SK-N-DZ (cell line): ENCODE measurements around the gene HSPG2.
"Not testable (repeated sequence)": the region's sequence is repeated elsewhere in the genome, so short reads cannot be mapped to it uniquely, and the experiment has no call there.

Experiments used
- DNase-seq: peaks from one replicate; pipeline ENCODE4 v3.0.0-alpha.2; 2015; ENCODE audit warnings: low spot score

HSPG2 gene

DNA sequence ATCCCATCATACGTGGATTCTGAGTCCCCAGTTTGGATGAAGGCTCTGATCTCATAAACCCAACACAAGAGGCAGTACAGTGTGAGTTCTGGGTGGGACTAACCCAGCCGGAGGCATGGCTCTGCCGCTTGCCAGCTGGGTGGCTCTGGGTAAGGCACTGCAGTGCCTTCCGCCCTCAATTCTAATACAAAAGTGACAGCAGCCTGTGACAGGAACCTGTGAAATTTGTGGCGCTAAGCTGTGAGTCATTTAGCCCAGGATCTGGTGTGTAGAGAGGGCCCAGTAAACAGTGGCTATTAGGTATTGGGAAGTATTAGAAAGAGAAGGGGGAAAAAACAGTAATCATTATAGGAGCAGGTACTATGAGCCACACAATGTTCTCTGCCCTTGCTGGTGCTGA, 23.3 kb downstream of the HSPG2 start:
- no peak for DNase-seq

DNA sequence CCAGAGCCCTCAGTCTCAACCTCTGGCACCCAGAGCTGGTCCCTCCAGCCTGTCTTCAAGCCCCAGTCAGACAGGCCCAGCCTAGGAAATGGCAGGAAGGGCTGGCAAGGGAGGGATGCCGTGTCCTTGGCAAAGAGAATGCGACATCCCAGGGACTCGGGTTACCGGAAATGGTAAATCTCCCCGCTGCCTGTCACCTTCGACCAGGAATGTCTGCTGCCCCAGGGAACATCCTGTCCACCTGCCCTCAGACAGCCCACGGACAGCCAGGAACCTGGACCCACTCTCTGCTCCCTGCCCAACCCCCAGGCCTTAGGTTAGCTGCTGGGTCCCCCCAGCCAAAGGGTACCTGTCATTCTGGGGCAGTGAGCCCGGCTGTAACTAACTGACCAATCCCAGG, 23.9 kb downstream of the HSPG2 start:
- DNase-seq: no peak

DNA sequence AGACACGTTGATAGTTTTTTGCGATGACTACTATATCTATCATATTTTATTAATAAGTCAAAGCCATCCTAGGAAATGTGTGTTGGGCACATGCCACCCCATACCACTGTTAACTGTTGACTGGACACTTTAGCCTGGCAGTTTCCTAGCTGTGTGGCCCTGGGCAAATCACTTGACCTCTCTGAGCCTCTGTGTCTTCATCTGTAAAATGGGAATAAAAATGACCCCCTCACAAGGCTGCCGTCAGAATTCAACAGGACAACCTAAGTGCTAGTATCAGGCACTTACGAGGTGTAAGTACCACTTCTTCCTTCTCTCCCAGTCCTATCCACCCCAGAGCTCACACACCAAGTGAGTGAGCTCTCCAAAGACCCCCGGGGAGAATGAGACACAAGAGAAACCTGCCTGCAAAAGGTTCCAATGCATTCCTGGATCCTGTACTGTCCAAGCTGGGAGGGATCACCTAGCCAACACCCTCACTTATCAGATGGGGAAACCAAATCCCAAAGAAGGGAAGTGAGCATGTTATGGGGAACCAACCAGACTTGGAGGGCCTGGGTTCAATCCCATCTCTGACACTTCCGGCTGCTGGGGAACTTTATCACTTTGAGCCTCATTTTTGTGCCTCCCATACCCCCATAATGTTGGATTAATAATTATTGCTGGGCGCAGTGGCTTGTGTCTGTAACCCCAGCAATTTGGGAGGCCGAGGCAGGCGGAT, 24.9 kb downstream of the HSPG2 start:
- DNase-seq: no peak

DNA sequence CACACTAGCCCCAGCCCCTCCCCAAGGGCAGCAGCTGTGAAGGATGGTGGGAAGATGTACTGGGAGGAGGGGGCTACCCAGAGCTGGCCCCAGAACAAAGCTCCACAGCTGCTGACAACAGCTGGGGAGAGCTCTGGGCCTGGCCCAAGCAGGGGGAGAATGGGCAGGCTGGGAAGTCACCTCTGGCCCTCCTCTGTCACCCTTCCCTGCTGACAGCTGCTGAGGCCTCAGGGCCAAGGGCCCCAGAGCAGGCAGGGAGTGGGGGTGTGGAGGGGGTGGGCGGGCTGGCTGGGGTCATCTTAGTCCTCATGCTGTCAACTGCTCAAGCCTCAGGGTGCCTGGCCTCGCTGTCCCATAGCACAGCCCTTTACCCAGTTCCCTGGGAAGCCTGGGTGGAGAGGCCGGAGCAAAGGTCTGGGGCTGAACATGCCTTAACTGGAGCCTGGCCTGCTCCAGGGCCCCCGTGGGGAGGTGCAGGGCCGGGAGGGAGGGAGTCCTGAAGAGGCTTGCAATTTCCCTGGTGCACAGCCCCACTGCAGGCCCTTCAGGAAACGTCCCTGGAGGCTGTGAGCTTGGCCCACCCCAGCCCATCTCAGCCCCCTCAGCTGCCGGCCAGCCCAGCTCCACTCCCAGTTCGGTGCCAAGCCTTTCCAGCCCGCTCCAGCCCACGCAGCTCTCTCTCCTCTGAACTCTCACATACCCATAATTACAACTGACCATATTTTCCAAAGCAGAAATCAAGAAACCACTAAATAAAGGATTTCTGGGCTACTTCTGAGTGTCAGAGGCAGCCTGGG, 25.7 kb downstream of the HSPG2 start:
- DNase-seq: no peak

DNA sequence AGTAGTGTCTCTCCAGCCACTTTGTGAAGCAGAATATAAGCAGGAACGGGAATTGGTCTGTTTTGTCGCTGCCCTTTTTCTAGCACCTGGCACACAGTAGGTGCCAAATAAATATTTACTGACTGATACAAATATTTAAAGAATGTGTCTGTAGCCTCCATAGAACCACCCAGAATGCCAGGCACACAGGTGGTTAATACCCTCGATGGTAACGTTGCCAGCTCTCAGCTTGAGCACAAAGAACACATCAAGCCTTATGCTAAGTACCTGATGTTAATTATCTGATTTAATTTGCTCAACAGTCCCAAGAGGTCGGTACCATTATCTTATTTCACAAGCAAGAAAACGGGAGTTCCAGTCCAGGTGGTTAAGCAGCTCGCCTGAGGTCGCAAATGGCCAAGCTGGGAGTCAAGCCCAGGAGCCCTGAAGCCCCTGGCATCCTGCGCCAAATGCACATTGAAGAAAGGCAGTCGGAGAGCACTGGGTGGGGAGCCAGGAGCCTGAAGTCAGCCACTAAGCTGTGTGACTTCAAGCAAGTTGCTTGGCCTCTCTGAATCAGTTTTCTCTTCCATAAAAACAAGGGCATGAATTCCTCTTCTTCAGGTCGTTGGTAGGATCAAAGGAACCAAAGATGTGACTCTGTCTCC, 26.4 kb downstream of the HSPG2 start:
- DNase-seq: no peak

DNA sequence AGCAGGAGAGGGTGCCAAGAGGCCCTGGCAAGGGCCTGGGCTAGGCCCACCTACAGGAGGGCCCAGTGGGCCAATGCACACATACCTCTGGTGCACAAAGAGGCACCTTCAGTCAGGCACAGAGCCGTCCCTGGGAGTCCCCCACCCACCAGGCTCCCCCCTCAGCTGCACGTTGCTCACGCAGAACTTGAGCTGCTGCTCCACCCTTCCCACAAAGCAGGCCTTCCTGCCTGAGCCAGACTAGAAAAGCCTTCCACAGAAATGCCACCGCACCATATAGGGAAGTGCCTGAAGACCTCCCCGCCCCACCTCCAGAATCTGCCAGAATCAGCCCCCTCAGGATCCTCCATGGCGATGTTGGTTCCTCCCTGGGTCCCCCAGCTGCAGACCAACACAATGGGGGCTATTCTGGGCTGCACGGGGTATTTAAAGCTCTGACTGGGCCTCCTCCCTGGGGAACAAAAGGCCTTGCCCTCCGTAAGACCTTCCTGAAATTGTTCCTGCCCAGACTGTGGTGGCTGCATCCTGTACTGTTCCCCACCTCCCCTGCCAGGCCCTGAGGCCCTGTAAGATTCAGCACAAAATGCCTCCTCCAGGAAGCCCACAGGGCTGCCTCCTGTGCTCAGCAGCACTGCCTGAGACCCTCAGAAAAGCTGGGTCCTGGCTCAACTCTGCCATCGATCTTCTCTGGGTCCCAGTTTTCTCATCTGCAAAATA, 27.2 kb downstream of the HSPG2 start:
- DNase-seq: no peak

DNA sequence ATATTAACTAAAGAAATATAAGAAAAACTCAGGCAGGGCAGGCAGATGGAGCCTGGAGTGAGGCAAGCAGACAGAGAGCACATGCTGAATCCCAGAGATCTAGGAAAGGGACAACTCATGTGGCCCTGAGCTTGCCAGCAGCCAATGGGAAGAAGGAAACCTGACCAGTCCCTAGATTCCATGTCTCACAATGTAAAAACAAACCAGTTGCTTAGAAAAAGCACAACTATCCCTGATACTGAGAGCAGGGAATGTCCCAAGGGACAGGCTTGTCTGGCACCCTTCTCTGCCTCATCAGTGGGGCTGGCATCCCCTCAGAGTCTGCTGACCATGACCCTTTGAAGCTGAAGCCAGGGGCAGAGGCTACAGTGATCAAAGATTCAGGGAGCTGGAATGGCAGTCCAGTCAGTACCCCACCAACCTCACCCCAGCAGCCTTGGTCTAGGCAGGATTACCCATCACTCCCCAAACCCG, 27.8 kb downstream of the HSPG2 start:
- DNase-seq: no peak

DNA sequence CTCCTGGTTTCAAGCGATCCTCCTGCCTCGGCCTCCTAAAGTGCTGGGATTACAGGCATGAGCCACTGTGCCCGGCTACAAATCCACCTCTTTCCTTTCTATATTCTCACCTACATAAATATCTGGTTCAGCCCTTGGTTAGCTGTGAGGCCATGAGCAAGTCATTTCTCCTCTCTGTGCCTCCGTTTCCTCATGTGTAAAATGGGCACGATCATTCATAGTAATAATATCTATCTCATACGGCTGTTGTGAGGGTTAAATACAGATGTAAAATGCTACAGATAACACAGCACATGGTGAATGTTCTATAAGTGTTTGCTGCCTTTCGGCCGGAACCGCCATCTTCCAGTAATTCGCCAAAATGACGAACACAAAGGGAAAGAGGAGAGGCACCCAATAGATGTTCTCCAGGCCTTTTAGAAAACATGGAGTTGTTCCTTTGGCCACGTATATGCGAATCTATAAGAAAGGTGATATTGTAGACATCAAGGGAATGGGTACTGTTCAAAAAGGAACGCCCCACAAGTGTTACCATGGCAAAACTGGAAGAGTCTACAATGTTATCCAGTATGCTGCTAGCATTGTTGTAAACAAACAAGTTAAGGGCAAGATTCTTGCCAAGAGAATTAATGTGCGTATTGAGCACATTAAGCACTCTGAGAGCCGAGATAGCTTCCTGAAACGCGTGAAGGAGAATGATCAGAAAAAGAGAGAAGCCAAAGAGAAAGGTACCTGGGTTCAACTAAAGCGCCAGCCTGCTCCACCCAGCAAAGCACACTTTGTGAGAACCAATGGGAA, 29.2 kb downstream of the HSPG2 start:
- not testable (repeated sequence) for DNase-seq

DNA sequence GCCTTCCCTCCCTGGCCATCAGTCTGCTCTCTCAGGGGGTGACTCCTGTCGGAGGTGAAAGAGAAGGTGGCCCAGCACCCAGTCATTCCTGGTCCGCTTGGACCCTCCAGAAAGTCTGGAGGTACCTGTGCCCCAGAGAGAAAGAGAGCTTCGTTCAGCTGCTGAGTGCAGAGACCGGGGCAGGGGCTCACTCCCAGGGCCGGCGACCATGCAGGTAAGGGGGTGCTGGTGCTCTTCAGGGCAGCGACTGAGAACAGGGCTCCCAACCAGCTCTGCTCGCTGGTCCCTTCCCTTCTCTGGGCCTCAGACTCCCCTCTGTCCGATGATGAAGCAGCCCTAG, 30.1 kb downstream of the HSPG2 start:
- no peak for DNase-seq

DNA sequence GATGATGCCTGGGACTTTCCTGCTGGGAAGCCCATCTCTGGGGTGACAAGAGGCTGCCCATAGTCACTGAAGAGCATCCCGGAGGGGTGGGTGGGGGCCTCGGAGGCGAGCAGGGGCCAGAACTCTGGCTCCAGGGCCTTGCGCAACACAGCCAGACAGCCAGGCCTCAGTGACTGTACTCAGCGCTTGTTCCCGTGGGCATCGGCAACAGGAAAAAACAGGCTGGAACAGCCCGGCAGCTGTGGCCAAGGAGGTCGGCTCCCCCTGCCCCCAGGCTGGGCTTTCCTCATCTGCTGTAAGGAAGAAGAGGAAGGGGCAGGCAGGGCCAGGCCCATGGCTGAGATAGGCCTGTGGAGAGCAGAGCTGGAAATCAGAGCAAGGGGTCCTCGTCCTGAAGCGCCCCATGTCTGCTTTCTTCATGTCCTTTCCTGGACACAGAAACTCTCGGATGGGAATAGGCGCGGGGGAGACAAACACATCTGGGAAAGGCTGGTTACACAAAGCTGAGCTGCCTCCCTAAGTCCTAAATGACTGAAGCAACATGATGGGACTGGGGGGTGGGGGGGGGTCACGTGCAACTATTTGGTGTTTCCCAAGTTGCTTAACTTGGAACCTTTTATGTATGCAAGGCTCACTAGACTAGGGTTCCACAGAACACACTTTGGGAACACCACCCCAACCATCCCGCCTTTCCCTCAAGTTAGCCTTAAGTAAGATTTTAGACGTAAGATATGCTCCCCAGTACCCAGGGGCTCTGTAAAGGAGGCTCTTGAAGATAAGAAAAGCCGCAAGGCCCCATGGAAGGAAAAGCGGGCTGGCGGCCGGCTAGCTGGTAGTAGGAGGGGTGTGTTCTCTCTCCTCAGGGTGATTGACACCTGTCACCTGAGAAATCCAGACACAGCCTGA, 30.7 kb downstream of the HSPG2 start:
- no peak for DNase-seq

DNA sequence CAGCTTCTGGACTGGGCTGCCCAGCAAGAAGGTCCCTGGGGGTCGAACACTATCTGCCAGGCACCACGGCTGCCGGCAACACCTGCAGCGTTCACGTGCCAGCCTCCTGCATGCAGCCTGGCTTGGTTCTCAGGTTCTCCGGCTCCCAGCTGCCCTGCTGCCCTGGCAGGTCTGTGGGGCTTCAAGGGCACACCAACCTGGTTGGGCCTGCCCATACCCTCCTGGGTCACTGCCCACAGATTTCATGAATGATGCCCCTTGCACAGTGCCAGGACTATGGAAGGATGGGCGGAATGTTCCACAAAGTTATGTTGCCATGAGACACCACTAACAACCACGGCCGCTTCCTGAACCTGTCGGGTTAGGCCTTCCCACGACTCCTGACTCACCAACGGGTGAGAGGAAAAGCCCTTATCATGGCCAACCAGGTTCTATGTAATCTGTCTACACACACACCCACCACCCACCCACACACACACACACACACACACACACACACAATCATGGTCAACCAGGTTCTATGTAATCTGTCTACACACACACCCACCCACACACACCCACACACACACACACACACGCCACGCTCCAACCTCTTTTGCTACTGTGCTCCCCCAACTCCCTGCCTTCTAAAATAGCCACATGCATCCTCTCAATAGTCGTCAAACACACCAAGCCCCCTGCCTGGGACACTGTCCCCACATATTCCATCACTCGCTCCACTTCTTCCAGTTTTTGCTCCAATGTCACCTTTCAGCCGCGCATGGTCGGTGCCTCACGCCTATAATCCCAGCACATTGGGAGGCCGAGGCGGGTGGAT, 32.2 kb downstream of the HSPG2 start:
- DNase-seq: no peak

DNA sequence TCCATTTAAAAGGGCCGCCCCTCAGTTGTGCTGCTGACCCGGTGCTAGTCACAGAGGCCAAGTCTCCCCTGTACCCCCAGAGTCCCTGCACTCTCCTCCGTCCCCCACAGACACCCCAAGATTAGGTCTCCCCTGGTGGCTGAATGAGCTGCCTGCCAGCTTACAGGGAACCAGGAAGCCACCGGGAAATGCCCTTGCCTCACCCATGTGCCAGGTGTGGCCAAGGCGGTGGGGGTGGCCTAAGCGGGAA, 32.7 kb downstream of the HSPG2 start:
- no peak for DNase-seq

DNA sequence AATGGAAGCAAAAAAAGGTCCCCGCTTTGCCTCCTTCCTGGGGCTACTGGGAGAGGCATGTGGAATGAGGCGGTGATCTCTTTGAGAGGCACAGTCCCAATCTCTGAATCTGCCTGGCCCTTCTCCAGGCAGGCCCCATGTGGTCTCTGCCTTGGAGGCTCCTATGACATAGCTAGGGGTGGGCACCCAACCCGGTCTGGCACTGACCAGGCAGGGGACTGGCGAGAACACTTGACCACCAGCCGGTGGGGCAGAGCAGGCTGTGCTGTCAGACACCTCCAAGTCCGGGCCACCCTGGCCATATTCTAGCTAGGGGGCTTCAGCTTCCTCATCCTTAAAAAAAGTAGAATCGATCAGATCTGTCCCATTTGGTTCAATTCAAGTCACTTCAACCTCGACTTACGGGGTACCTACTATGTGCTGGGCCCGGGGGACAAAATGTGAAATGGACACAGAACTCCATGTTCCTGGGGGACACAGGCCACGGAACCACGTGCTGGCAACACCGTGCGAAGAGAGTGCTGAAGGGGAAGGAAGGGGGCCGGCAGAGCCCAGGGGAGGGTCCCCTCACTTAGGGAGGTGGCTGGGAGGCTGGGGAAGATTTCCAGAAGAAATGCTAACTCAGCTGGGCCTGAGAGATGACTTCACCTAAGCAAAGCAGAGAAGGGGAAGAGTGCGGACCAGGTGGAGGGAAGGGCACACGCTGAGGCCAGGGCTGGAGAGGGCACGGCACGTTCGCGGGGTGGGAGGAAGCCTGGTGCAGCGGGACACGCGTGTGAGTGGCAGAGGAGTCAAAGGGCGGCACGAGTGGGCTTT, 33.3 kb downstream of the HSPG2 start:
- no peak for DNase-seq

DNA sequence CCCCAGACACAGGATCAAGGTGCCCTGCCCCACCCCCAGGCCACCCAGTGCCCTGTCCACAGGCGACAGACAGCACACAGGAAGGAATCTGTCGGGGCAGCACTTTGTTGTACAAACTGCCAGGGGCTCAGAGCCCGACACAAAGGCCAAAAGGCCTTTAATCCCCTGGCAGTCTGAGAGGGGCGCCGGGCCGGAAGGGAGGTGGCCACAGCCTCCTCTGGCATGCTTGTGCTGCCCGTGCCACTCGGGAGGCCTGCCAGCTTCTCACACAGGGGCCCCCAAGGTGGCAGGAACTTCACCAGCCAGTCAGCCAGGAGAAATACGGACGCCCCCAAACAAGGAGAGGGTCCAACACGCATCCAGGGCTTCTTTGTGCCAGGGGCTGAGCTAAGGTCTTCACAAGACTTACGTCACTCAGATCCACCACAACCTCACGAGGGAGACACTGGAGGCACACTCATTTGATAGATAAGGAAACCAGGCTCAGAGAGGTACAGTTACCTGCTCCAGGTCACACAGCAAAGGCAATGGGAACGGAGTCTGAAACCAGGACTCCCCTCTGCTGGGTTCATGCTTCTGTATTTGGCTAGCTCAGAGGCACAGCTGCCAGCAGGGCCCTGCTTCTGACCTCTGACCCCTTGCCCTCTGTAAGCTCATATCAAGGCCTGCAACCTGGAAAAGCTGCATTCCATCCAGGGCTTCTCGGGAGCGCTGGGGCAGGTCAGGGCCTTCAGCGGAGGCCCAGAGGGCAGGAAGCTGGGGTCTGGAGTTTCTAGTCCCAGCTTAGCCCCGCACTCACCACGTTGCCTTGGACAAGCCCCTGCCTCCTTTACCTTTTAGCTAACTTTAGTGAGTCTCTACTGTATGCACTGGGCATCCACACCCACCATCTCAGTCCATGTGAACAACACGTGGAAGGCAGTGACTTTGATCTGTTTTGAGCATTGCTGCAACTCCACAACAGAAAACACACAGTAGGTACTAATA, 34.8 kb downstream of the HSPG2 start:
- no peak for DNase-seq

DNA sequence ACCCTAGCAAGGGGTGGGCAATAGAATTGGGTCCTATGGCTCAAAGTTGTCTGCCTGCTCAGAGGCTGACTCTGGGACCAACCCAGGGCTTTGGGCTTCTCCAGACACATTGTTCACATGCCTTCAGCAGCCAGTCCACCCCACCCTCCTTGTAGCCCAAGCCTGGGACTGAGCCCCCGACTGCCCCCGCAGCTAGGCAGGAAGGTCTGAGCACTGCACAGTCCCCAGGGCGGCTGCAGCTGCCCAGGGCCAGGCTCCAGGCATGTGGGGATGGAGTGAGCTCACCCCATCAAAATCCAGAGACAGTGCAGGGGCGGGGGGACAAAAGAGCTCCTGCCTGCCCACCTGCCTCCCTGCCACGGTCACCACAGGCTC, 35.6 kb downstream of the HSPG2 start:
- no peak for DNase-seq

DNA sequence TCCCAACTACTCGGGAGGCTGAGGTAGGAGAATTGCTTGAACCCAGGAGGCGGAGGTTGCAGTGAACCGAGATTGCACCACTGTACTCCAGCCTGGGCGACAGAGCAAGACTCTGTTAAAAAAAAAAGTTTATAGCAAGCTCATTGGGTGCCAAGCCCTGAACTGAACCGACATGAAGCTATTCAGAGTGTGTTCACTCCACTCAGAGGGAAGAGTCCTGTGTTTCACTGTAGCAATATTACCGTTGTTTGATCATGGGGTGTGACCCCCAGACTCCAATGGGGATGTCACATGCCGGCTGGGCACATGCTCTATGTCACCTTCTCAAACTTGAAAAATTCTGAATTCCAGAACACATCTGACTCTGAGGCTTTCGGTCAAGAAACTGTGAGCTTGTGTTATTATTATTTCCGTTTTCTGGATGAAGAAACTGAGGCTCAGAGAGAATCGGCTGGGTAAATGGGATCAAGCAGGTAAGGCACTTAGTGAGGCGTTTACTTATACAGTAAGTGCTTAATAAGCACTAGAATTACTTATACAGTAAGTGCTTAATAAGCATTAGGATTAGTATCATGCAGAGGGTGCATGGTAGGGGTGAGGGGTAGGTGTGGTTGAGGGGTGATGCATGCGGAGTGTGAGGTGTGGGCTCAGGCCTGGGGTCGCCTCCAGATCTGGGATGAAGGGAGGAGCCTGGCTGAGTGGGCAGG, 36.2 kb downstream of the HSPG2 start:
- no peak for DNase-seq

DNA sequence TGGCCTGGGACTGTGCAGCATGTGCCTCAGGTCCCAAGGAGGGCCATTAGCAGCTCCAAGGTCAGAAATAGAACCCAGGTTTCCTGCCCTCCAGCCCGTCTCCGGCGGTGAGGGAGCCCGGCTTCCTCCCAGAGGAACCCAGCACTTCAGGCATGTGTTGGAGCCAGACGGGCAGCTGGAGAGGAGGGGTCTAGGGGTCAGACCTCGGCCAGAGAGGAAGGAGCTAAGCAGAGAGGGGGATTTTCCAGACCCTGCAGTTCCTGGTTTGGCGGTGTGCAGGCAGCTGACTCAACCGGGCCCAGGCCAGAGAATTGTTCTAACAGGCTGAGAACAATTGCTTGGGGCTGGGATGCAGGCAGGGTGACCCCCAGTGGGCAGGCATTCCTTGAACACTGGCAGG, 37.1 kb downstream of the HSPG2 start:
- DNase-seq: no peak
